ENCODE data around the gene UMODL1. TPM values are rescaled to one million over a fixed set of nuclear protein-coding genes. Genes with fewer than 3 reads are reported as not detected.

Gene UMODL1
- total and polyA plus RNA-seq, 10 donors = 0.02 to 0.85 (median 0.09) TPM; not detected in 3

GRCh38 chr21:42109873-42110525, 38.9 kb downstream of the UMODL1 start:
- H3K27ac ChIP-seq = no peak overlapping the region
- no peak for DNase-seq
- peaks cover 3 to 19% (median 15%) of the 10 kb centered on the region in 6 donors for H3K4me1 ChIP-seq
- H3K27me3 ChIP-seq (replicated peaks in 1 of 7) = peaks cover 0 to 23% (median 0%) of the 10 kb centered on the region in 7 donors
- intact Hi-C loops (cut with DNase I; ENCODE audit: low total_unique reads) = no loop called here
- TF ChIP-seq CTCF (IDR thresholded peaks at IDR 0.05 in 8 of 11, conservative IDR thresholded peaks at IDR 0.05 in 3 of 11) (no peak), POLR2A (IDR thresholded peaks at IDR 0.05) (no peak), POLR2AphosphoS5 (IDR thresholded peaks at IDR 0.05) (no peak)
- no peaks in the 10 kb centered on the region for H3K36me3 ChIP-seq
- 74 to 89% (median 85%) methylated on average over 14 to 17 of the region's 17 CpGs for WGBS, 5 donors
- no peaks in the 10 kb centered on the region for H3K9me3 ChIP-seq
- H3K4me3 ChIP-seq = no peak overlapping the region

GRCh38 chr21:42110691-42111469, 39.8 kb downstream of the UMODL1 start:
- Histone ChIP-seq H3K36me3 (no peaks in the 10 kb centered on the region), H3K27me3 (replicated peaks in 1 of 7) (peaks cover 0 to 23% (median 0%) of the 10 kb centered on the region in 7 donors), H3K4me3 (no peak overlapping the region), H3K27ac (no peak overlapping the region), H3K9me3 (no peaks in the 10 kb centered on the region), H3K4me1 (peaks cover 3 to 19% (median 15%) of the 10 kb centered on the region in 6 donors)
- TF ChIP-seq POLR2AphosphoS5 (IDR thresholded peaks at IDR 0.05) (no peak), POLR2A (IDR thresholded peaks at IDR 0.05) (no peak), CTCF (IDR thresholded peaks at IDR 0.05 in 8 of 11, conservative IDR thresholded peaks at IDR 0.05 in 3 of 11) (no peak)
- intact Hi-C loops (cut with DNase I; ENCODE audit: low total_unique reads) = no loop called here
- WGBS, 5 donors = 75 to 89% (median 81%) methylated on average over 18 to 24 of the region's 24 CpGs
- peak; percentile 63 for DNase-seq

- Histone ChIP-seq H3K27me3 (replicated peaks in 1 of 7) (peaks cover 0 to 26% (median 0%) of the 10 kb centered on the region in 7 donors), H3K9me3 (no peaks in the 10 kb centered on the region), H3K4me3 (no peak overlapping the region), H3K27ac (no peak overlapping the region), H3K36me3 (no peaks in the 10 kb centered on the region), H3K4me1 (peaks cover 3 to 19% (median 15%) of the 10 kb centered on the region in 6 donors)
- 67 to 86% (median 80%) methylated on average over 7 to 8 of the region's 8 CpGs for whole genome bisulfite sequencing, 5 donors
- intact Hi-C loops (cut with DNase I; ENCODE audit: low total_unique reads) = no loop called here
- peak; percentile 67 for DNase-seq
- TF ChIP-seq CTCF (IDR thresholded peaks at IDR 0.05 in 8 of 11, conservative IDR thresholded peaks at IDR 0.05 in 3 of 11) (no peak), POLR2A (IDR thresholded peaks at IDR 0.05) (no peak), POLR2AphosphoS5 (IDR thresholded peaks at IDR 0.05) (no peak)
Observed at GRCh38 chr21:42111470-42111743, 40.3 kb downstream of the UMODL1 start.

- no peaks in the 10 kb centered on the region for H3K9me3 ChIP-seq
- TF ChIP-seq POLR2A (IDR thresholded peaks at IDR 0.05) = no peak
- TF ChIP-seq CTCF (IDR thresholded peaks at IDR 0.05 in 8 of 11, conservative IDR thresholded peaks at IDR 0.05 in 3 of 11) = no peak
- no peak for TF ChIP-seq POLR2AphosphoS5 (IDR thresholded peaks at IDR 0.05)
- intact Hi-C loops (cut with DNase I; ENCODE audit: low total_unique reads) = no loop called here
- no peak overlapping the region for H3K4me3 ChIP-seq
- no peaks in the 10 kb centered on the region for H3K36me3 ChIP-seq
- peaks cover 3 to 20% (median 15%) of the 10 kb centered on the region in 6 donors for H3K4me1 ChIP-seq
- WGBS, 5 donors = 87 to 94% (median 94%) methylated on average over 7 to 10 of the region's 10 CpGs
- no peak overlapping the region for H3K27ac ChIP-seq
- DNase-seq = peak; percentile 71
- peaks cover 0 to 30% (median 0%) of the 10 kb centered on the region in 7 donors for H3K27me3 ChIP-seq (replicated peaks in 1 of 7)
Observed at GRCh38 chr21:42111811-42112210, 40.7 kb downstream of the UMODL1 start.
